Hepatocyte (in vitro differentiated cells): Measurements from ENCODE around the gene FFAR4.

Source experiments
- EZH2 ChIP-seq: fragments of 200-600 bp; sonication (generic); IDR thresholded peaks from 2 replicates; pipeline ENCODE4 v1.6.1; 2016; ENCODE audit warnings: antibody characterized with exemption, mild to moderate bottlenecking, borderline replicate concordance
- TF ChIP-seq, protein P1 (sequence below): fragments of 200-600 bp; sonication (generic); IDR thresholded peaks from 2 replicates; pipeline ENCODE4 v1.5.1; 2016; ENCODE audit warnings: antibody characterized with exemption, mild to moderate bottlenecking; ENCODE audit not compliant: poor library complexity

DNA sequence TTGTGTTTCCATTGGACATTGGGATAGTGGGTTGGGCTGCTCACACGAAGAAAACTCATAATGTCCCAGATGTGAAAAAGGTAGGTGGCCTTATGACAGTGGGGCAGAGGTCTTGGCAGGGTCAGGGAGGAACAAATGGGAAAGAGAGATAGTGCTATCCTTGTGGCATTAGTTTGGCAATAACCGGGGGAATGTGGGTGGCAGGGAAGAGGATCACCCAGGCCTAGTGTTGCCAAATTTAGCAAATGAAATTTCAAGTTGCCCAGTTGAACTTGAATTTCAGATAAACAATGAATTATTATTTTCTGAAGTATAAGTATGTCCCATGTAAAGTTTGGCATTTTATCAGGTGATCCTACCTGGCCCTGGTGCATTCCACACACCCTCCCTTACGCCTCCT is 46.7 kb downstream of the FFAR4 start:
- TF ChIP-seq, protein P1, sequence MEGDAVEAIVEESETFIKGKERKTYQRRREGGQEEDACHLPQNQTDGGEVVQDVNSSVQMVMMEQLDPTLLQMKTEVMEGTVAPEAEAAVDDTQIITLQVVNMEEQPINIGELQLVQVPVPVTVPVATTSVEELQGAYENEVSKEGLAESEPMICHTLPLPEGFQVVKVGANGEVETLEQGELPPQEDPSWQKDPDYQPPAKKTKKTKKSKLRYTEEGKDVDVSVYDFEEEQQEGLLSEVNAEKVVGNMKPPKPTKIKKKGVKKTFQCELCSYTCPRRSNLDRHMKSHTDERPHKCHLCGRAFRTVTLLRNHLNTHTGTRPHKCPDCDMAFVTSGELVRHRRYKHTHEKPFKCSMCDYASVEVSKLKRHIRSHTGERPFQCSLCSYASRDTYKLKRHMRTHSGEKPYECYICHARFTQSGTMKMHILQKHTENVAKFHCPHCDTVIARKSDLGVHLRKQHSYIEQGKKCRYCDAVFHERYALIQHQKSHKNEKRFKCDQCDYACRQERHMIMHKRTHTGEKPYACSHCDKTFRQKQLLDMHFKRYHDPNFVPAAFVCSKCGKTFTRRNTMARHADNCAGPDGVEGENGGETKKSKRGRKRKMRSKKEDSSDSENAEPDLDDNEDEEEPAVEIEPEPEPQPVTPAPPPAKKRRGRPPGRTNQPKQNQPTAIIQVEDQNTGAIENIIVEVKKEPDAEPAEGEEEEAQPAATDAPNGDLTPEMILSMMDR: no peak
- TF ChIP-seq EZH2: no peak
